Fibroblast of lung (primary cell): ENCODE results near the gene ARHGAP35. TPM values are rescaled to one million over a fixed set of nuclear protein-coding genes. Genes with fewer than 3 reads are reported as not detected.

Experiments used
- DNase-seq, 2 donors: peaks; one replicate each; pipeline versions ENCODE4 v3.0.0 to v3.0.0-alpha.2; 2010; ENCODE audit warnings: low read depth in 2 of 2
- H2AFZ ChIP-seq: 2 replicates; pipeline ENCODE4 v1.5.1; 2012; ENCODE audit warnings: low read length, control low read depth, inconsistent platforms
- H3K27ac ChIP-seq: 2 replicates; pipeline ENCODE4 v1.5.1; 2011; ENCODE audit warnings: low read length, control low read depth; ENCODE audit not compliant: insufficient read depth
- H3K27me3 ChIP-seq: 2 replicates; pipeline ENCODE4 v1.5.1; 2011; ENCODE audit warnings: mild to moderate bottlenecking, low read length; ENCODE audit not compliant: control insufficient read depth, insufficient read depth
- H3K36me3 ChIP-seq: 2 replicates; pipeline ENCODE4 v1.5.1; 2011; ENCODE audit warnings: low read length; ENCODE audit not compliant: control insufficient read depth, insufficient read depth
- H3K4me1 ChIP-seq: 2 replicates; pipeline ENCODE4 v1.5.1; 2011; ENCODE audit warnings: low read length; ENCODE audit not compliant: control insufficient read depth, insufficient read depth; ENCODE audit errors: extremely low read depth
- H3K4me2 ChIP-seq: 2 replicates; pipeline ENCODE4 v1.5.1; 2011; ENCODE audit warnings: low read length, control low read depth; ENCODE audit not compliant: insufficient read depth; ENCODE audit errors: extremely low read depth
- H3K4me3 ChIP-seq, 4 experiments: fragments of 200-600 bp in 1 of 4; sonication (generic) in 1 of 4; replicated peaks in 1 of 4; 2 replicates each; pipeline ENCODE4 v1.5.1; 2011 to 2016; ENCODE audit warnings: low read length in 4 of 4, low read depth in 3 of 4, mild to moderate bottlenecking in 3 of 4, control low read depth in 2 of 4, inconsistent platforms in 1 of 4, mixed read lengths in 1 of 4; ENCODE audit not compliant: insufficient read depth in 1 of 4; ENCODE audit errors: control extremely low read depth in 1 of 4
- H3K79me2 ChIP-seq: 2 replicates; pipeline ENCODE4 v1.5.1; 2012; ENCODE audit warnings: mild to moderate bottlenecking, low read length, inconsistent platforms; ENCODE audit not compliant: control insufficient read depth, insufficient read depth
- H3K9ac ChIP-seq: 2 replicates; pipeline ENCODE4 v1.5.1; 2011; ENCODE audit warnings: mild to moderate bottlenecking, low read length, control low read depth; ENCODE audit not compliant: insufficient read depth
- H3K9me3 ChIP-seq: 2 replicates; pipeline ENCODE4 v1.5.1; 2012; ENCODE audit warnings: low read depth, low read length; ENCODE audit not compliant: control insufficient read depth, insufficient read depth
- H4K20me1 ChIP-seq: 2 replicates; pipeline ENCODE4 v1.5.1; 2011; ENCODE audit warnings: low read length; ENCODE audit not compliant: control insufficient read depth, insufficient read depth; ENCODE audit errors: extremely low read depth
- CTCF ChIP-seq, 2 donors: IDR thresholded peaks in 1 of 2; conservative IDR thresholded peaks in 1 of 2; 1 replicate in 1 of 2; 2 replicates in 1 of 2; pipeline ENCODE4 v1.5.1; 2011 to 2012; ENCODE audit warnings: low read length in 2 of 2, control low read depth in 1 of 2, inconsistent platforms in 1 of 2, low read depth in 1 of 2, mild to moderate bottlenecking in 1 of 2
- EZH2 ChIP-seq: IDR thresholded peaks from 2 replicates; pipeline ENCODE4 v1.5.1; 2012; ENCODE audit warnings: low read length, control low read depth, mild to moderate bottlenecking; ENCODE audit errors: missing control alignments
- polyA plus RNA-seq, 2 donors: library from polyadenylated mRNA; depleted of rRNA in 1 of 2; stranded (reverse) in 1 of 2; unstranded in 1 of 2; fragments of >200 nt; gene quantifications; 2 replicates each; pipeline ENCODE4 v1.2.1, GENCODE V29; 2011 to 2012; ENCODE audit warnings: missing spikeins in 1 of 2
- total RNA-seq: library from RNA; depleted of rRNA; stranded (reverse); fragments of >200 nt; gene quantifications from 2 replicates; pipeline ENCODE4 v1.2.1, GENCODE V29; 2014

The ARHGAP35 gene
- total and polyA plus RNA-seq, 2 donors (not counting 1 experiment from before 2014, with no cell fraction given) = 26.0 to 47.6 TPM

- Histone ChIP-seq H3K4me3 (peak overlapping the region in 3 of 4 experiments; percentile 15 to 58 (median 56)), H3K79me2 (peaks cover under 1% of the 10 kb centered on the region), H3K4me2 (peak overlapping the region; percentile 52), H3K27ac (peak overlapping the region; percentile 67), H3K9me3 (no peaks in the 10 kb centered on the region), H2AFZ (no peak overlapping the region), H4K20me1 (no peaks in the 10 kb centered on the region), H3K9ac (peak overlapping the region; percentile 24), H3K27me3 (no peaks in the 10 kb centered on the region), H3K4me1 (peaks cover 5% of the 10 kb centered on the region), H3K36me3 (no peaks in the 10 kb centered on the region)
- DNase-seq = peak; percentile 94 to 96
- TF ChIP-seq EZH2 (no peak), CTCF (conservative IDR thresholded peaks at IDR 0.05 in 1 of 2, IDR thresholded peaks at IDR 0.05 in 1 of 2; ENCODE audit: low read depth in 1 of 2, low read length in 2 of 2) (peak; percentile 71 to 82)
Observed at GRCh38 chr19:46856062-46857022, 4.5 kb upstream of the ARHGAP35 start.

- H3K4me1 ChIP-seq = peaks cover 11% of the 10 kb centered on the region
- H3K9me3 ChIP-seq = no peaks in the 10 kb centered on the region
- TF ChIP-seq EZH2 = no peak
- TF ChIP-seq CTCF (conservative IDR thresholded peaks at IDR 0.05 in 1 of 2, IDR thresholded peaks at IDR 0.05 in 1 of 2; ENCODE audit: low read depth in 1 of 2, low read length in 2 of 2) = no peak
- peak overlapping the region; percentile 83 for H2AFZ ChIP-seq
- peaks cover 34% of the 10 kb centered on the region for H3K79me2 ChIP-seq
- peak overlapping the region; percentile 56 for H3K27ac ChIP-seq
- no peak for DNase-seq
- peak overlapping the region; percentile 33 to 65 (median 50) for H3K4me3 ChIP-seq
- no peaks in the 10 kb centered on the region for H4K20me1 ChIP-seq
- no peaks in the 10 kb centered on the region for H3K27me3 ChIP-seq
- H3K9ac ChIP-seq = peak overlapping the region; percentile 35
- H3K36me3 ChIP-seq = no peaks in the 10 kb centered on the region
- H3K4me2 ChIP-seq = peak overlapping the region; percentile 91
Observed at GRCh38 chr19:46859637-46860124, 1.1 kb upstream of the ARHGAP35 start.

- peaks cover 12% of the 10 kb centered on the region for H3K4me1 ChIP-seq
- H2AFZ ChIP-seq = peak overlapping the region; percentile 86
- H3K36me3 ChIP-seq = no peaks in the 10 kb centered on the region
- peak overlapping the region; percentile 91 for H3K4me2 ChIP-seq
- H3K27me3 ChIP-seq = no peaks in the 10 kb centered on the region
- H3K9ac ChIP-seq = peak overlapping the region; percentile 96
- TF ChIP-seq CTCF (conservative IDR thresholded peaks at IDR 0.05 in 1 of 2, IDR thresholded peaks at IDR 0.05 in 1 of 2; ENCODE audit: low read depth in 1 of 2, low read length in 2 of 2) (no peak), EZH2 (no peak)
- peak overlapping the region; percentile 93 for H3K27ac ChIP-seq
- peaks cover 40% of the 10 kb centered on the region for H3K79me2 ChIP-seq
- H3K4me3 ChIP-seq = peak overlapping the region; percentile 54 to 79 (median 63)
- peak; percentile 98 for DNase-seq
- no peaks in the 10 kb centered on the region for H3K9me3 ChIP-seq
- H4K20me1 ChIP-seq = no peaks in the 10 kb centered on the region
Observed at GRCh38 chr19:46860125-46860845, 512 bp upstream of the ARHGAP35 start.
